IMR-90 (cell line): Measurements from ENCODE around the gene TACC2. TPM values are rescaled to one million over a fixed set of nuclear protein-coding genes. Genes with fewer than 3 reads are reported as not detected.

Experiments used
- ATAC-seq: fragments of 200-7000 bp; cut with Tn5 transposase; 2 replicates; pipeline ENCODE4 v1.9.1; 2020; ENCODE audit warnings: low read depth, mild to moderate bottlenecking, moderate library complexity
- BruUV-seq: library from RNA; stranded (reverse); fragments of 400-500 nt; replicated peaks from 2 replicates; lab custom pipeline; 2021; lab: Mats Ljungman, UMichigan
- CTCF ChIA-PET: fragments of 300-600 bp; formaldehyde crosslinking; extraction: SDS; loops from one replicate; lab custom pipeline; 2021; ENCODE audit warnings: antibody characterized with exemption; lab: Yijun Ruan, JAX
- POLR2A ChIA-PET: fragments of 300-600 bp; sonication (Branson Sonifier 250); formaldehyde crosslinking; loops from one replicate; lab custom pipeline; 2022; ENCODE audit warnings: antibody characterized with exemption; ENCODE audit not compliant: unreplicated experiment; lab: Charles Lee
- DNase-seq: peaks from one replicate; pipeline ENCODE4 v3.0.0; 2013
- H2AFZ ChIP-seq: replicated peaks from 2 replicates; pipeline ENCODE3; 2013; ENCODE audit warnings: low read length, mild to moderate bottlenecking; ENCODE audit not compliant: poor library complexity
- H2AK5ac ChIP-seq: 2 replicates; pipeline ENCODE4 v1.6.1; 2013; ENCODE audit warnings: low read depth, low read length, inconsistent platforms
- H2AK9ac ChIP-seq: replicated peaks from 2 replicates; pipeline ENCODE3; 2013; ENCODE audit warnings: mild to moderate bottlenecking, low read depth, low read length, moderate library complexity; ENCODE audit not compliant: poor library complexity
- H2BK120ac ChIP-seq: 2 replicates; pipeline ENCODE4 v1.6.1; 2013; ENCODE audit warnings: low read depth, low read length, inconsistent platforms
- H2BK15ac ChIP-seq: 3 replicates; pipeline ENCODE4 v1.6.1; 2013; ENCODE audit warnings: low read depth, low read length, inconsistent platforms
- H2BK20ac ChIP-seq: 2 replicates; pipeline ENCODE4 v1.6.1; 2013; ENCODE audit warnings: low read depth, mild to moderate bottlenecking, inconsistent platforms, low read length, moderate library complexity
- H2BK5ac ChIP-seq: 2 replicates; pipeline ENCODE4 v1.6.1; 2013; ENCODE audit warnings: mild to moderate bottlenecking, low read depth, low read length, inconsistent platforms; ENCODE audit not compliant: poor library complexity, severe bottlenecking
- H3K14ac ChIP-seq: replicated peaks from 2 replicates; pipeline ENCODE4 v1.6.1; 2013; ENCODE audit warnings: low read depth, low read length, inconsistent platforms
- H3K18ac ChIP-seq: 2 replicates; pipeline ENCODE4 v1.6.1; 2013; ENCODE audit warnings: low read depth, low read length, control low read depth
- H3K23ac ChIP-seq: 2 replicates; pipeline ENCODE4 v1.6.1; 2013; ENCODE audit warnings: low read depth, low read length, inconsistent platforms
- H3K27ac ChIP-seq: 2 replicates; pipeline ENCODE4 v1.5.1; 2013; ENCODE audit warnings: mild to moderate bottlenecking, control low read depth, low read length; ENCODE audit not compliant: insufficient read depth
- H3K27me3 ChIP-seq: 2 replicates; pipeline ENCODE4 v1.6.1; 2013; ENCODE audit warnings: low read length; ENCODE audit not compliant: control insufficient read depth, insufficient read depth
- H3K36me3 ChIP-seq: 2 replicates; pipeline ENCODE4 v1.6.1; 2013; ENCODE audit warnings: low read length, mixed read lengths; ENCODE audit not compliant: control insufficient read depth, insufficient read depth
- H3K4ac ChIP-seq: 2 replicates; pipeline ENCODE4 v1.6.1; 2013; ENCODE audit warnings: low read depth, low read length, inconsistent platforms
- H3K4me1 ChIP-seq: 2 replicates; pipeline ENCODE4 v1.6.1; 2013; ENCODE audit warnings: low read length, mixed read lengths; ENCODE audit not compliant: control insufficient read depth, insufficient read depth
- H3K4me2 ChIP-seq: 2 replicates; pipeline ENCODE4 v1.6.1; 2013; ENCODE audit warnings: low read depth, mild to moderate bottlenecking, control low read depth, low read length, moderate library complexity
- H3K4me3 ChIP-seq: 2 replicates; pipeline ENCODE4 v1.5.1; 2013; ENCODE audit warnings: low read depth, mild to moderate bottlenecking, control low read depth, low read length, moderate library complexity; ENCODE audit not compliant: insufficient read depth
- H3K56ac ChIP-seq: 2 replicates; pipeline ENCODE4 v1.6.1; 2013; ENCODE audit warnings: low read length, inconsistent platforms; ENCODE audit not compliant: insufficient read depth; ENCODE audit errors: extremely low read depth
- H3K79me1 ChIP-seq, 2 experiments: 2 replicates each; pipeline ENCODE4 v1.6.1; 2013; ENCODE audit warnings: low read length in 2 of 2, inconsistent platforms in 1 of 2, low read depth in 1 of 2
- H3K9ac ChIP-seq: 2 replicates; pipeline ENCODE4 v1.6.1; 2013; ENCODE audit warnings: low read depth, low read length, control low read depth
- H3K9me1 ChIP-seq: 2 replicates; pipeline ENCODE4 v1.6.1; 2013; ENCODE audit warnings: low read length, inconsistent platforms; ENCODE audit not compliant: insufficient read depth
- H3K9me3 ChIP-seq: 2 replicates; pipeline ENCODE4 v1.6.1; 2013; ENCODE audit warnings: low read length; ENCODE audit not compliant: control insufficient read depth, insufficient read depth
- H4K20me1 ChIP-seq: 2 replicates; pipeline ENCODE4 v1.6.1; 2013; ENCODE audit warnings: low read length, inconsistent platforms; ENCODE audit not compliant: insufficient read depth
- H4K5ac ChIP-seq: 2 replicates; pipeline ENCODE4 v1.6.1; 2013; ENCODE audit warnings: mild to moderate bottlenecking, low read depth, low read length, control low read depth
- H4K8ac ChIP-seq, 2 experiments: 2 replicates each; pipeline ENCODE4 v1.6.1; 2013; ENCODE audit warnings: low read depth in 2 of 2, low read length in 2 of 2, control low read depth in 1 of 2, inconsistent platforms in 1 of 2
- H4K91ac ChIP-seq: 2 replicates; pipeline ENCODE4 v1.6.1; 2013; ENCODE audit warnings: low read depth, low read length, inconsistent platforms; ENCODE audit not compliant: insufficient read depth
- BHLHE40 ChIP-seq: fragments of 150-350 bp; IDR thresholded peaks from 2 replicates; pipeline ENCODE4 v1.6.1; 2016; ENCODE audit warnings: mild to moderate bottlenecking, low read depth, low read length
- CEBPB ChIP-seq: IDR thresholded peaks from 2 replicates; pipeline ENCODE4 v1.6.1; 2012; ENCODE audit warnings: low read depth, low read length, improper control_type of control experiment
- CHD1 ChIP-seq: IDR thresholded peaks from 2 replicates; pipeline ENCODE4 v1.6.1; 2012; ENCODE audit warnings: low read depth, low read length, improper control_type of control experiment
- CTCF ChIP-seq: conservative IDR thresholded peaks from 2 replicates; pipeline ENCODE4 v1.5.1; 2012; ENCODE audit warnings: mild to moderate bottlenecking, low read depth, low read length, improper control_type of control experiment
- ELK1 ChIP-seq: fragments of 150-350 bp; IDR thresholded peaks from 2 replicates; pipeline ENCODE4 v1.6.1; 2016; ENCODE audit warnings: low read depth, mild to moderate bottlenecking, low read length, moderate library complexity, borderline replicate concordance
- FOS ChIP-seq: fragments of 150-350 bp; IDR thresholded peaks from 2 replicates; pipeline ENCODE4 v1.6.1; 2016; ENCODE audit warnings: low read depth, low read length
- MAFK ChIP-seq: IDR thresholded peaks from 2 replicates; pipeline ENCODE4 v1.6.1; 2012; ENCODE audit warnings: low read depth, low read length, improper control_type of control experiment
- MAZ ChIP-seq: IDR thresholded peaks from 2 replicates; pipeline ENCODE4 v1.6.1; 2012; ENCODE audit warnings: low read depth, mild to moderate bottlenecking, low read length, improper control_type of control experiment, moderate library complexity, borderline replicate concordance
- MXI1 ChIP-seq: IDR thresholded peaks from 2 replicates; pipeline ENCODE4 v1.6.1; 2012; ENCODE audit warnings: low read depth, mild to moderate bottlenecking, low read length, moderate library complexity, borderline replicate concordance
- NFE2L2 ChIP-seq: fragments of 150-350 bp; IDR thresholded peaks from 2 replicates; pipeline ENCODE4 v1.6.1; 2016; ENCODE audit warnings: low read depth, mild to moderate bottlenecking, low read length
- POLR2A ChIP-seq: IDR thresholded peaks from 2 replicates; pipeline ENCODE4 v1.6.1; 2012; ENCODE audit warnings: mild to moderate bottlenecking, low read depth, low read length
- RAD21 ChIP-seq: IDR thresholded peaks from 2 replicates; pipeline ENCODE4 v1.6.1; 2012; ENCODE audit warnings: low read length, improper control_type of control experiment
- RCOR1 ChIP-seq: IDR thresholded peaks from 2 replicates; pipeline ENCODE4 v1.6.1; 2012; ENCODE audit warnings: mild to moderate bottlenecking, low read length, improper control_type of control experiment; ENCODE audit not compliant: insufficient replicate concordance
- RFX5 ChIP-seq: IDR thresholded peaks from 2 replicates; pipeline ENCODE4 v1.8.0; 2012; ENCODE audit warnings: low read depth, mild to moderate bottlenecking, low read length, moderate library complexity
- USF2 ChIP-seq: fragments of 150-350 bp; IDR thresholded peaks from 2 replicates; pipeline ENCODE4 v1.6.1; 2017; ENCODE audit warnings: mild to moderate bottlenecking, antibody characterized with exemption, low read length, low read depth
- WGBS, 2 experiments: methylation state at CpG; one replicate each; pipeline versions ENCODE4 v1.1.5 to v1.1.7; 2013; ENCODE audit warnings: missing lambda C conversion rate in 2 of 2; ENCODE audit not compliant: insufficient read length in 1 of 2; ENCODE audit errors: extremely low coverage in 2 of 2; 5-methylcytosine and 5-hydroxymethylcytosine counted together
- dilution Hi-C: fragments of 300-500 bp; cut with HindIII; formaldehyde crosslinking; loops from one replicate; pipeline ENCODE4 v1.14.3; 2018; ENCODE audit warnings: low sequenced_read_pairs; ENCODE audit not compliant: unreplicated experiment
- in situ Hi-C: fragments of 300-500 bp; cut with MboI; formaldehyde crosslinking; loops from 3 replicates; pipeline ENCODE4 v1.14.3; 2019; ENCODE audit warnings: low sequenced_read_pairs, inconsistent platforms, mixed read lengths
- intact Hi-C: fragments of 100-400 bp; cut with micrococcal nuclease; formaldehyde crosslinking; loops from 2 replicates; pipeline ENCODE4 v1.10.0; 2022
- polyA plus RNA-seq, 3 experiments: library from polyadenylated mRNA; depleted of rRNA; stranded (reverse); fragments of >200 nt; gene quantifications; 2 replicates each; pipeline ENCODE4 v1.2.3, GENCODE V29; 2012; ENCODE audit warnings: low replicate concordance in 1 of 3
- total RNA-seq: library from RNA; depleted of rRNA; stranded (reverse); fragments of >200 nt; gene quantifications from 2 replicates; pipeline ENCODE4 v1.2.3, GENCODE V29; 2012

The TACC2 gene
- total and polyA plus RNA-seq, 2 of the 4 experiments (the other 2 are of a cell fraction) = 2.9 to 15.4 TPM

- H4K5ac ChIP-seq = no peak overlapping the region
- no peak overlapping the region for H3K9ac ChIP-seq
- WGBS, 2 experiments = 58% methylated on average over 2 of the region's 15 CpGs; no CpG with 5 or more reads in 1 of the 2 experiments
- ATAC-seq (no peak), DNase-seq (no peak)
- no peaks in the 10 kb centered on the region for H4K20me1 ChIP-seq
- H3K18ac ChIP-seq = no peak overlapping the region
- H2BK5ac ChIP-seq = no peak overlapping the region
- H3K79me1 ChIP-seq = no peaks in the 10 kb centered on the region
- no peaks in the 10 kb centered on the region for H3K36me3 ChIP-seq
- no peak overlapping the region for H4K91ac ChIP-seq
- no peak overlapping the region for H2AK9ac ChIP-seq
- H2BK15ac ChIP-seq = no peak overlapping the region
- no peak overlapping the region for H2BK120ac ChIP-seq
- H2AK5ac ChIP-seq = no peak overlapping the region
- H3K4me1 ChIP-seq = peaks cover 3% of the 10 kb centered on the region; the same call in 1 of the 2 replicates
- ChIA-PET CTCF (interaction anchor here (1.2 to 1.7 kb wide), 2 partner anchors 9 to 11 kb away, joined by 3 to 8 read pairs; no protein-coding TSS in a partner anchor), POLR2A (no interaction called here)
- dilution Hi-C loops = no loop called here
- no peaks in the 10 kb centered on the region for H3K9me3 ChIP-seq
- no peak overlapping the region for H3K27ac ChIP-seq
- in situ Hi-C loops = no loop called here
- no peak overlapping the region for H2BK20ac ChIP-seq
- no peak overlapping the region for H3K4me2 ChIP-seq
- H3K27me3 ChIP-seq = peaks cover 21% of the 10 kb centered on the region
- no peak overlapping the region for H3K14ac ChIP-seq
- no peak overlapping the region for H4K8ac ChIP-seq
- H3K23ac ChIP-seq = no peak overlapping the region
- no peak overlapping the region for H3K4ac ChIP-seq
- 0 out of 2 replicates have a peak, but pooled peaks cover 3% of the 10 kb centered on the region for H3K9me1 ChIP-seq
- H3K56ac ChIP-seq = no peak overlapping the region
- H2AFZ ChIP-seq = no peak overlapping the region
- H3K4me3 ChIP-seq = no peak overlapping the region
- BruUV-seq = no TSS peak
- intact Hi-C loops = no loop called here
- TF ChIP-seq CEBPB (no peak), FOS (no peak), MAZ (no peak), RCOR1 (no peak), BHLHE40 (no peak), RAD21 (no peak), CTCF (no peak), POLR2A (no peak), USF2 (no peak), MAFK (no peak), NFE2L2 (no peak), RFX5 (no peak), ELK1 (no peak), CHD1 (no peak), MXI1 (no peak)
Observed at GRCh38 chr10:122102146-122102868, 113.3 kb downstream of the TACC2 start.
